Right ventricle myocardium superior (tissue), 1 donor: ENCODE data around the gene PZP. TPM values are rescaled to one million over a fixed set of nuclear protein-coding genes. Genes with fewer than 3 reads are reported as not detected.

Experiments used
- ATAC-seq: fragments of 200-7000 bp; cut with Tn5 transposase; one replicate; pipeline ENCODE4 v1.9.1; 2020; ENCODE audit warnings: mild to moderate bottlenecking; ENCODE audit not compliant: poor library complexity
- DNase-seq: peaks from one replicate; pipeline ENCODE4 v3.0.0-alpha.2; 2020
- intact Hi-C: fragments of 100-400 bp; cut with DNase I; formaldehyde crosslinking; loops from one replicate; pipeline ENCODE4 v1.11.2; 2022
- microRNA-seq: library from miRNA; unstranded; fragments of <30 nt; microRNA quantifications from one replicate; pipeline ENCODE4 v1.2.0, GENCODE V29; 2020
- total RNA-seq: library from RNA; stranded (reverse); fragmentation: NEBNext Ultra II Directional; extraction: Animal tissue kit (Norgen Biotek cat#: 25700); gene quantifications from one replicate; pipeline ENCODE4 v1.2.1, GENCODE V29; 2021
- donor health status: DM: no; HTN: yes; CAD: no; lungs with severe emphysema.

PZP gene
- total RNA-seq, 1 donor from 2014 or later, result 1.3 TPM

- no peak for DNase-seq
- intact Hi-C loops, result no loop called here
- no peak for ATAC-seq
Observed at GRCh38 chr12:9109737-9110491, 98.3 kb downstream of the PZP start.

GRCh38 chr12:9109213-9109522 is 99.0 kb downstream of the PZP start:
- DNase-seq, result no peak
- intact Hi-C loops, result no loop called here

GRCh38 chr12:9108504-9109212 is 99.5 kb downstream of the PZP start:
- no peak for DNase-seq
- intact Hi-C loops, result no loop called here
- no peak for ATAC-seq

More at GRCh38 chr12:9109213-9109522, 99.0 kb downstream of the PZP start:
- ATAC-seq, result no peak

- intact Hi-C loops, result no loop called here
- ATAC-seq (no peak), DNase-seq (no peak)
Observed at GRCh38 chr12:9107542-9107873, 100.7 kb downstream of the PZP start.

GRCh38 chr12:9106610-9107541 is 101.3 kb downstream of the PZP start:
- intact Hi-C loops, result no loop called here
- no peak for DNase-seq
- ATAC-seq, result no peak

- DNase-seq (no peak), ATAC-seq (no peak)
- intact Hi-C loops, result no loop called here
Observed at GRCh38 chr12:9106067-9106466, 102.1 kb downstream of the PZP start.

- intact Hi-C loops, result no loop called here
Observed at GRCh38 chr12:9104767-9105423, 103.3 kb downstream of the PZP start.

GRCh38 chr12:9104087-9104486 is 104.1 kb downstream of the PZP start:
- no peak for ATAC-seq
- intact Hi-C loops, result no loop called here
- no peak for DNase-seq

More at GRCh38 chr12:9104767-9105423, 103.3 kb downstream of the PZP start:
- DNase-seq, result no peak
- no peak for ATAC-seq

GRCh38 chr12:9103050-9103849 is 104.9 kb downstream of the PZP start:
- ATAC-seq, result no peak
- DNase-seq, result no peak
- intact Hi-C loops, result no loop called here

- intact Hi-C loops, result no loop called here
- DNase-seq (no peak), ATAC-seq (no peak)
Observed at GRCh38 chr12:9101018-9101687, 107.0 kb downstream of the PZP start.

DNA sequence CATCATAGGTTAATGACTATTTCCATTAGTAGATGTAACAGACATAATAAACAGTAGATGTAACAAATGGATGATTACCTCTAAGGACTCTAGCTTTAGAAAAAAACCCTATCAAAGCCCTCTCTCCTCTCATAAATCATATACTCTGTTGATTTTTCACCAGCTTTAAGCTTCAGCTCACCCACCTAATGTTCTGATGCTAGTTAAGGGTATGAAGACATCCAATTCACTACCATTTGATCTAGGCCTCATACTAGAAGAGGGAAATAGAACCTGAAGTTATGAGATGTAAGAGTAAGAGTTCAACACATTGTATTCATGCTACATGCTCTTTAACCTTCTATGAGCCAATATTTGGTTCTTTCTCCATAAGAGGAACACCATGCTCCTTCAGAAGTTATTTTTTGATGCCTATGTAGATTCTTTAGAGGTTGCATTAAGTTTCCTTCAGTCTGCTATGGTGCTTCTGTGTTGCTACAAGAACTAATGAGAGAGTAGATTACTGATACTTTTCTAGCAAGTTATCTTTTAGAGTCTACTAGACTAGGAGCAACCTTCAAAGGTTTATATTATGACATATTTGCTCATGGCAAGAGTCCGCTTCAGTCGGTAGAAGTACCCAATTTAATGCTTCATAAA is 108.5 kb downstream of the PZP start:
- DNase-seq, result no peak
- intact Hi-C loops, result no loop called here
- ATAC-seq, result no peak

Small RNAs within 50 kb of the gene (microRNA-seq; reads per million reads assigned to microRNA genes)
- gene MIR1244-3, result not detected

Other genes starting within 250 kb of the PZP start
- 4.8 TPM for gene KLRG1, start 218.8 kb downstream of the PZP start, total RNA-seq
- 478 TPM for gene A2M, start 92.5 kb downstream of the PZP start, total RNA-seq